ENCODE data around the gene CIDEB.

The CIDEB gene

DNA sequence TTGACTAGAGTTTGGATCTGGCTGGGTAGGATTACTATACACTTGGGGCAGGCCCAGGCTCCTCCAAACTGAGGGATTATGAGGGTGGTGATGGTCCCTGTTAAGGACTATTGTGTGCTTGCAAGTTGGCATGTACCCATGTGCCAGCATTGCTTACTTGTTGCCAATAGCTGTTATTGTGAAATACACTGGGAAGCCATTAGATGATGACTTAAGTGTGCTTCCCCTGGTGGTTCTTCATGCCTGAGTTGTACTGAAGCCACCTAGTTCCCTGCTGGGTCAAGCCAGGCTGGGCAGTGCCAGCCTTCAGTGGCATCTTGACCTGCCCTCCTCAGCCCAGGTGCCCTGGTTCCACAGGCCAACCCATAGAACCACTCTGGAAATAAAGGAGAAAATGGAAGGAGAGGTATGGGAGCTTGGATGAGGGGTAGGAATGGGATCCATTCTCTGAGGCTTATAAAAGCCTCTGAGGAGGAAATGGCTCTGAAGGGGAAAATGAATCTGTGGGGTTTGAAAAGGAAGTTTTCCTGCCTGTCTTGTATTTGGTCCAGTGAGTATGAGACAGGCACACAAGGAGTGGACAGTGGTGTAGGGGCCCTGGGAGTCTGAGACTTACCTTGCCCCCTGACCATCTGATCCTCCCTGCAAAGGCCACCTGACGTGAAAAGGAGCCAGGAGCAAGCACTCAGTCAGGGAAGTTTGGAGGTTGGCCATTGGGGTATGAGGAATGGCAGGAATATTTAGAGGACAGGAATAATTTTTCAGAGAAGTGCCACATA, 4.2 kb upstream of the CIDEB start:
- no peak for DNase-seq

DNA sequence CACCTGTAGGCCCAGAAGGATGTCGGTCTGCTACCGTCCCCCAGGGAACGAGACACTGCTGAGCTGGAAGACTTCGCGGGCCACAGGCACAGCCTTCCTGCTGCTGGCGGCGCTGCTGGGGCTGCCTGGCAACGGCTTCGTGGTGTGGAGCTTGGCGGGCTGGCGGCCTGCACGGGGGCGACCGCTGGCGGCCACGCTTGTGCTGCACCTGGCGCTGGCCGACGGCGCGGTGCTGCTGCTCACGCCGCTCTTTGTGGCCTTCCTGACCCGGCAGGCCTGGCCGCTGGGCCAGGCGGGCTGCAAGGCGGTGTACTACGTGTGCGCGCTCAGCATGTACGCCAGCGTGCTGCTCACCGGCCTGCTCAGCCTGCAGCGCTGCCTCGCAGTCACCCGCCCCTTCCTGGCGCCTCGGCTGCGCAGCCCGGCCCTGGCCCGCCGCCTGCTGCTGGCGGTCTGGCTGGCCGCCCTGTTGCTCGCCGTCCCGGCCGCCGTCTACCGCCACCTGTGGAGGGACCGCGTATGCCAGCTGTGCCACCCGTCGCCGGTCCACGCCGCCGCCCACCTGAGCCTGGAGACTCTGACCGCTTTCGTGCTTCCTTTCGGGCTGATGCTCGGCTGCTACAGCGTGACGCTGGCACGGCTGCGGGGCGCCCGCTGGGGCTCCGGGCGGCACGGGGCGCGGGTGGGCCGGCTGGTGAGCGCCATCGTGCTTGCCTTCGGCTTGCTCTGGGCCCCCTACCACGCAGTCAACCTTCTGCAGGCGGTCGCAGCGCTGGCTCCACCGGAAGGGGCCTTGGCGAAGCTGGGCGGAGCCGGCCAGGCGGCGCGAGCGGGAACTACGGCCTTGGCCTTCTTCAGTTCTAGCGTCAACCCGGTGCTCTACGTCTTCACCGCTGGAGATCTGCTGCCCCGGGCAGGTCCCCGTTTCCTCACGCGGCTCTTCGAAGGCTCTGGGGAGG, 3.1 kb upstream of the CIDEB start, which contains the start of gene LTB4R:
Gene LTB4R (plus strand): TSS at position 857 of the 959 bp plus-strand sequence. CDS start 4,150 bp downstream, outside the sequence.
- DNase-seq, result peak; percentile 61 to 66

DNA sequence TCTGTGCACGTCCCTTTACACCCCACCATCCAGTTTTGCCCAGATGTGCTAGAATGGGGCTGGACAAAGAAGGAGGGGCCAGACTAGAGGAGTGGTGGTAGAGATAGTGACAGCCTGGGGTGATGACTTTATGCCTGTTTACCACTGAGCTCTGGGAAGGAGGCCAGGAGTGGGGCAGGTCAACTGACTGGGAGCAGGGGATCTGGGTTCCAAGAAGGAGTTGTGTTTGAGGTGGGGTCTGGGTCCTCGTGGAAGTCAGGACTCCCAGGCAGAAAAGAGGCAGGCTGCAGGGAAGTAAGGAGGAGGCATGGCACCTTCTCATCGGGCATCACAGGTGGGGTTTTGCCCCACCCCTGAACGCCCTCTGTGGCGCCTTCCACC, 2.5 kb upstream of the CIDEB start:
- DNase-seq, result no peak

DNA sequence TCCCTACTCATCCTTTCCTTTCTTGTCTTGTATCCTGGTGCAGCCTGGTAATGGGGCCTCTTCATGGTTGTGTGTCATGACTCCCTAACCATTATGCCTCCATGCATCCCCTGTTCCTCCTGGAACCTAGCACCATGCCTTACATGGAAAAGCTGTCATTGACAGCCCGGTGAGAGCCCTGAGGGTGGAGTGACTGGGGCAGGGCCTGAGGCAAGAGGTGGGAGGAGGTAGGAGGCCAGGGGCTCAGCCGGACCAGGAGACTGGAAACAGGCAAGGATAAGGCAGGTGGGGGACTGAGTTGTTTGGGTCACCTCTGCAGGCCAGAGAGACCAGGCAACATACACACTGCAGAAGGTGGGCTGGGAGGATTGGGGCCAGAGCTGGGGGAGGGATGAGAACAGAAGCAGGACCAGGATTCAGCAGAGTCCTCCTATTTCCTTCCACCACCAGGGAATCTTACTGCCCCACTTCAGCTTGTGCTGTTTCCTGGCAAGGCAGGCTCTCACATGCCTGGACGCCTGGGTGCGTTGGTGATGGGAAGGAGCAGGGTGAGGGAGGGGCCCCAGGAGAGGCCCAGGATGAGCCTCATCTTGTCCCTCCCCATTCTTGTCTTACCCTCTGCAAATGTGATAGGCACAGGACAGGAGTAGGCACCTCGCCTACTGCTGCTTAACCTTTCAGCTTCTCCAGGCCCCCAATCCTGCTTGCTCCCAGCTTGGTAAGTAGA, 1.9 kb upstream of the CIDEB start, which contains the start of gene LTB4R2:
Gene LTB4R2 (plus strand): TSS at position 603 of the 727 bp plus-strand sequence. CDS start 525 bp downstream, outside the sequence.
- no peak for DNase-seq

DNA sequence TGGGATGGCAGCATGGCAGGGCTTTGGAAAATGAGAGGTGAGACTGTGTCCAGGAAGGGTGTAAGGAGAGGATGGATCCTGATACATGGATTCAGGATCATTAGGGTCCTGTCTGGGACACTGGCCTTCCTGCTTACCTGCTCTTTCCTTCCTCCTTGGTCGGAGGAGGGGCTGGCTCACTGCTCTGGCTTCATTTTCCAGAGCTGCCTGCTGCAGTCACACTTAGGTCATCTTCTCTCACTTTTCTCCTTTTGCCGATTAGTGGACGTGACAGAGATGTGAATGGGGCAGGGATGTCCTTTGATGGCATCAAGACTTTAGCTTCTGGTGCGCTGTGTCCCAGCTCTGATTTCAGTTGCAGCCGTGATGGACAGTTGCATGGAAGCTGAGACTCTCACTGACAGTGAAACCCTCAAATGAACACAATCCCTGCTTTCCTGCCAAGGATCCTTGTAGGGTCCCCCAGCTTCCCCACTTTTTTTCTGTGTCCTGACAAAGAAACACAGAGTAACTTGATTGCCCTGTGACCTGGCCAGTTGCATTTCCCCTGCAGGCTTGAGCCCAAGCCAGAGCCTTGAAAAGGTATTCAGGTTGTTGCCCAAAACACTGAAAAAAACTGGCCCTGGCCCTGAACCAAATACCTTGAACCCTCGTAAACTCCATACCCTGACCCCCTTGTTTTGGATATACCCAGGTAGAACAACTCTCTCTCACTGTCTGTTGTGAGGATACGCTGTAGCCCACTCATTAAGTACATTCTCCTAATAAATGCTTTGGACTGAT, 756 bp upstream of the CIDEB start:
- DNase-seq, result no peak

DNA sequence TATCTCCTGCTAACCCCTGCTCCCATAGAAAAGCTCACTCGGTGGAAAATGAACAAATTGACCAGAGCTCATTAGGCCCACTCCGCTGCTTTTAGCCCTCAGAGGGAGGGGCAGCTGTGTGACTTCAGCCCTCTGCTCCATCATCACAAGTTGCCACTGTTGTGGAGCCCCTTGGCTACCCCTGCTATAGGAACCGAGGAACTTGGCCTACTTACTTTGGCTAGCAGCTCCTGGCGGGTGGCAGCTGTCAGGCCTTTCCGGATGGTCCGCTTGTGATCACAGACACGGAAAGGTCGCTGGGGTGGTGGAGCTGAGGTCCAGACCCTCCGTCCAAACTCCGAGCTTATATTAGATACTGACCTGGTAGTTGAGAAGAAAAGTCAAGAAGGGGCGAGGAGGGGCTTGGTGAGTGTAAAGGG, 612 bp downstream of the CIDEB start:
- no peak for DNase-seq

DNA sequence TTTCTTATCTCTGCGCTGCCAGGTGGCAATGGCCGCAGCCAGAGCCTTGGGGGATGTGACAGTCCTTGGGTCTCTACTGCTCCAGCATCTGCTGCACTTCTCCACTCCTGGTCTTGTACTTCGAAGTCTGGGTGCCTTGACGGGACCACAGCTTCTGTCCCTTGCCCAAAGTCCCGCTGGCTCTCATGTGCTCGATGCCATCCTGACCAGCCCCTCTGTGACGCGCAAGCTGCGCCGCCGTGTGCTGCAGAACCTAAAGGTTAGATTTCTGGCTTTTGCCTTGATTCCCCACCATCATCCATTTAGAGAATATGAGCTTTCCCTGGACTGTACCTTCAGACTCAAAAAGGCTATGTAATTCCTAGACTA, 3.8 kb downstream of the CIDEB start:
- no peak for DNase-seq

DNA sequence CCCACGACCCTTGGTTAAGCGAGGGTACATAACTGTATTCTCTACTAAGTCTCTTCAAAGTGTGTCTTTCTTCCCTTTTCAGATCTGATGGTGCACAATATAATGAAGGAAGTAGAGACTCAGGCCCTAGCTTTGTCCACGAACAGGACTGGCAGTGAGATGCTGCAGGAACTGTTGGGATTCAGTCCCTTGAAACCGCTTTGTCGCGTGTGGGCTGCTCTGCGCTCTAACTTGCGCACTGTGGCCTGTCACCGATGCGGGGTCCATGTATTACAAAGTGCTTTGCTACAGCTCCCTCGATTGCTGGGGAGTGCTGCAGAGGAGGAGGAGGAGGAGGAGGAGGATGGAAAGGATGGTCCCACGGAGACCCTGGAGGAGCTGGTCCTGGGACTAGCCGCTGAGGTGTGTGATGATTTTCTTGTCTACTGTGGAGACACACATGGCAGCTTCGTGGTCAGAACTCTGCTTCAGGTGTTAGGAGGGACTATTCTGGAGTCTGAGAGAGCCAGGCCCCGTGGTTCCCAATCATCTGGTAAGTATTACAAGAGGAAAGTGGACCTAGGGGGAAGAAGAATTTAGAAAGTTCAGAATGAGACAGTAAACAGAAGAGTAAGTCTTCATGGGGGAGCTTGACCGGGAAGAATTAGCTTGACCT, 7.3 kb downstream of the CIDEB start:
- no peak for DNase-seq

DNA sequence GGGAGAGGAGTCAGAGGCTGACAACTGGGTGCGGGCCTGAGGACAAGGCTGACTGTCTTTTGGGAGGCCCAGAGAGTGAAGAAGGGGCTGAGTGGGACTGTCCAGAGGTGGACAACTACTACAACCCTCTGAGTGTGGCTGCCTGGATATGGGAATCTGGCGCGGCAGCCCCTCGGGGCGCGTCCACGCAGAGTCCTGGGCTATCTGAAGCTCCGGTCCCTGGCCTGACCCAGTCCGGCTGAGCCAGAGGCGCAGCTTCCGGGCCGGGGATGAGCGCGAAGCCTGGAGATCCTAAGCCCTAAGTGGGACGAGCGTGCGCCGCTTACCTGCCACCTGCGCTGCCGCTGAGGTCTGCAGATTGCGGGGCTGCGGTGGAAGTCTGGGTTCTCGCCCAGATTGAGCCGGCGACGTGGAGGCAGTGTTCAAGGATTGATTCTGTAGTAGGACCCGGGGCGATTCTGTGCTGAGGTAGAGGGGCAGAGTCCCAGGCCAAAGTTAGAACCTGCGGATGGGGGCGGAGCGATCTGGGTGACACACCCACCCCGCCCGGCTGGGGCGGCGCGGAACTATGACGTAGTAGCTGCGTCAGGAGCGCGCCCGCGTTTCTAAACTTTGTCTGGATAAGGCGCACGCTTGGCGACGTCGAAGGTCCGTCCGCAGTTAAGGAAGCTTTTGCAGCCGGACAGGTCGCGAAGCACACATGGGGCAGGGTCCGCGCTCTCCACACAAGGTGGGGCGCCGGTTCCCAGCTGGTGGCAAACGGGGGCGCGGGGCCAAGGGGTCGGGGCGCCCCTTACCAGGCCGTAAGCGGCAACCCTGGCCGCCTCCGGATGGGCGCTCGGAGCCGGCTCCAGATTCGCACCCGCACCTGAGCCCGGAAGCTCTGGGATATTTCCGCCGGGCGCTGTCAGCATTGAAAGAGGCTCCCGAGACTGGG, 8.3 kb downstream of the CIDEB start, which contains the start of the genes DHRS1 and NOP9:
Gene DHRS1 (minus strand): TSS at position 526 of the 937 bp plus-strand sequence. CDS start 674 bp downstream, outside the sequence.
Gene NOP9 (plus strand): TSS at position 596 of the 937 bp plus-strand sequence. CDS start 105 bp downstream, at position 701.
- DNase-seq, result peak; percentile 73 to 85

DNA sequence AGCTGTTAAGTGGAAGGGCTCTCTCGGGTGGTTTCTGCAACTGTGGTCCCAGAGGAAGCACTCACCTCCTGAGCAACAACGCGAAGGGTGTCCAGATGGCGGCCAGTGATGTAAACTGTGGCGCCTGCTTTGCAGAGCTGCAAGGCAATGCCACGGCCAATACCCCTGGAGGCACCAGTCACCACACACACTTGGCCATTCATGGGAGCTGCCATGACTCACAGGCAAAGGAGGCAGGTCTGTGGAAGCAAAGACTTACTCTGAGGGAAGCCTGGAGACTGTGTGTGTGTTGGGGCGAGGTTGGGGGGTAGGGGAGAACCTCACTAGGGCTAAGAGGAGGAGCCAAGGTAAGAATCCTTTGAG, 8.9 kb downstream of the CIDEB start:
- DNase-seq, result no peak

DNA sequence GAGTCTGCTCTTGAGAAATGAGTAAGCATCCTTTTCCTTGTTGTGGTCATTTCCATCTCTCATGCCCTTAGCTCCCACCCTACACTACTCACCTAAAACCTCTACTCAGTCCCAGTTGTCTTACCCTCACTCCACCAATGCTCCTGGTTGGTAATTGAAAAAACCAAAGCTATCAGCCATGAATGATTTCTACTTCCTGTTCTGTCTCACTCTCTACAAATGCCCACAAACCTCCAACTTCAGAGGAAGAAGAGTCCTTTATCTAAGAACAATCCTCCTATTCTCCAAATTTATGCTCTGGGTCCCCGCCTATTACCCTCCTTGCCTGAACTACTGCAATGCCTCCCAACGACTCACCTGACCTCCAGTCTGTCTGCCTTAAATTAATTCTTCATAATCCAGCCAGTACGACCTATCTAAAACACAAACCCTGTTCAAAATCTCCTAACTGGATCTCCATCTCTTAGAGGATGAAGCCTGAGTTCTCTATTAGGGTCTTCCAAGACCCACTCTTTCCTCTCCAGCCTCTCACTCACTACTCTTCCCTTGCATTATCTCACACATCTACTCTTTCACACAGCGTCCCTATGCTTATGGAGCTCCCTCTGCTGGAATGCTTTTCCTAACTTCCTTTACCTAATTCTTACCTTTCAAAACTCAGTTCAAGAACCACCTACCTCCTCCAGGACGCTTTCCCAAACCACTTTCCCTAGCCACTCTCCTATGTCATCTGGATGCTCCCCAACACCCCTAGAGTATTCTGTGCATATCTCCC, 10.4 kb downstream of the CIDEB start:
- DNase-seq, result no peak

DNA sequence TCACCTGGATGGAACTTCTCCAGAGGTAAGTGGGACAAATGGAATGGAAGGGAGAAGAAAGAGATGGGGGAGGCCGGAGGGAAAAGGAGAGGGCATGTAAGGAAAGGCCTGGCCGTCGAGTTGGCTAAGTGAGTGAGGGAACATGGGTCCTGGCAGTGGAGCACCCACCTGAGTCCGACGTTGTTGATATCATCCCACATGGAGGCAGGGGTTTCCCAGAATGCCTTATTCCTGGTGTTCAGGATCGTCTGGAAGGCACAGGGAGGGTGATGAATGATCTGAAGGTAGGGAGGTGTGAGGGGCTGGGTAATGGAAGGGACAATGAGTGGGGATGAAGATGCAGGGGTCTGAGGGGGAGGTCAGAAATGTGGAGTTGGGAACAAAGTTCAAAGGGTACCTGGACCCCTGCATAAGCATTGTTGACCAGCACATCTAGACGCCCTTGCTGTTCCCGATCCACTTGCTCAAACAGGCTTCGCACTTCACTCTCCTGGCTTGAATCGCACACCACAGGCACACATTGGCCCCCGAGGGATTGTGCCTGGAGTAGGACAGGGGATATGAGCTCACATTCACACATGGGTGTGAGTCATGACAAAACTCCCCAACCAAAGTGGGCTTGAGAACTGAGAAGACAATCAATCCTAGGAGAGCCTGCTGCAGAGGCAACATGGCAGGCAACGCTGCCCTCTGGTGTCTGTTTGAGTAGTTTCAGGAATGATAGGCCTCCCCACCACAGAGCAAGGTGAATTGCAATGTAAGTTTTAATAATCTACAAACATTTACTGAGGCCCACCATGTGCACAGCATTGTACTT, 11.2 kb downstream of the CIDEB start:
- peak in 1 of 2 experiments; percentile 10 for DNase-seq

DNA sequence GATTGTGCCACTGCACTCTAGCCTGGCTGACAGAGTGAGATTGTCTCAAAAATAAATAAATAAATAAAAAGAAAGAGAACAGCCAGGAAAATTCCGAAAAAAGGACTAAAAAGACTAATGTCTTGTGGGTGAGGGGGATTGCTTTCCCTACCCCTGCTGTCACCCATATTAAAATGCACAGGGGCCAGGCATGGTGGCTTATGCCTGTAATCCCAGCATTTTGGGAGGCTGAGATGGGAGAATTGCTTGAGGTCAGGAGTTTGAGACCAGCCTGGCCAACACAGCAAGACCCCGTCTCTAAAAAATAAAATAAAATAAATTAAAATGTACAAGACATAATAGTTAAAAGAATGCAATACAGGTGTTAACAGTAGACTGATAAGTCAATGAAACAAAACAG, 14.3 kb downstream of the CIDEB start:
- no peak for DNase-seq

DNA sequence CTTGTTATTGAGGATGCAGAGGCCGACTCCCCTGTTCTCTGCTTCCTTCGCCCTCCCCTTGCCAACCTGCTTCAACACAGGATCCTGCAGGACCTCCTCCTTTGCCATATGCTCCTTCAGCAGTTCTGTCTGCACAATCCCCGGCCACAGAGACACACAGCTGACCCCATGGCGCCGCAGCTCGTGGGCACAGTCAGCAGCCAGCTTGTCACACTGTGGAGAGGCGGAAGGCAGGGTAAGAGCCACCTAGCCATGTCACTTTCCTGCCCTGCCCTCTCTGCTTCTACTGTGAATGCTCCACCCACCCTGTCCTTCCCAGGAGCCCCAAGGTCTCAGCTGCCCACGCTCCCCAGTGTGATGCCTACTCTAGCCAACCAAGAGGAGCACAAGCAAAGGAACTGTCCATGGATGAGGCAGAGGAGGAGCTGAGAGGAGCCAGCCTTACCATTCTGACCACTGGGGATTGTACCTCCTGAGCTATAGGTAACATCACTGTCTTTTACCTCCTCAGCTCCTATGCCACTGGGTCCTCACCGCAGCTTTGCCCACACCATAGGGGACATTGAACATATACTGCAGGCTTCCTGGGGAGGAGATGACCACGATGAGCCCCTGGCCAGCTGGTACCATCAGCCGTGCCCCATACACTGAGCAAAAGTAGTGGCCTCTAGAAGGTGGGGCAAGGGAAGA, 15.5 kb downstream of the CIDEB start:
- DNase-seq, result no peak

DNA sequence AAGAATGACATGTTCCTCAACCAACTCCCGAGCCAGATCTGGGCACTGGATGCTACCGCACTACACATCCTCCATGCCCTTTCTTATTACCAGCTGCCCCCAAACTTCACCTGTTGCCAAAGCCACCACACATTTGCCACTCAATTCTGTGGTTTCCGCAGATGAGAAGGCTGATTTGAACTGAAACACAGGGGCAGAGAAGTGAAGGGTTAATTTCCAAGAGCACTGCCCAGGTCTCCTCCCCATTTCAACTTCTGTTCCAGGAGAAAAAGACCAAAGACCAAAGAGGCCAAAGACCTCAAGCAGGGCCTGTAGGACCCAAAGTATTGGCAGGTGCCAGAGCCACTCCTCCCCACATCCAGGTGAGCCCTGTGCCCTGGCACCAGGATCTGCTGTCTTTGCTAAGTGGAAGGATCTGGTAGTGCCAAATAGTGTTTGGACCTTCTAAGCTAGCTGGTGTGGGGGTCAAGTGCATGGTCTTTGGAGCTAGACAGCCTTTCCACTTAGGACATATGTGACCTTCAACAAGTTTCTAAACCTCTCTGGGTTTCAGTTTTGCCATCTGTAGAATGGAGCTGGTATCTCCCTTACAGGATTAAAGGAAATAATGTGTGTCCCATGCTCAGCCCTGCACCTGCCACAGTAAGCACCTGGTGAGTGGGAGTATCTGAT, 16.2 kb downstream of the CIDEB start:
- DNase-seq, result no peak

DNA sequence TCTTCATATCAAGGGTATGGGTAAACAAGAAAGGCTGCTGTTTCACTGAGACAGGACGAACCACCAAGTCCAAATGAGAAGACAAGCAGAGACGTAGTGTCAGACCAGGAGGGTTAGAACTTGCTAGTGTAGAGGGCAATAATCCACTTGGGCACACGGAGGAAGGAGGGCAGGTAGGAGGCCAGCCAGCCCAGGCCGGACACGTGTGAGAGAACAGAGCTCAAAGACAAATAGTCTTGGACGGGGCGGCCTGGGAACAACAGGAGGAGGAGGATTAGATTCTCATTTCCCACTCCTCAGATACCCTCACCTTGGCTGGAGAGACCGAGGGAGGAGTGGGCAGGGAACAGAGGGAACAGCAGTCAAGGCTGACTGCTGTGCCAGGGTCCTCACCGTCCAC, 17.0 kb downstream of the CIDEB start:
- DNase-seq, result no peak

DNA sequence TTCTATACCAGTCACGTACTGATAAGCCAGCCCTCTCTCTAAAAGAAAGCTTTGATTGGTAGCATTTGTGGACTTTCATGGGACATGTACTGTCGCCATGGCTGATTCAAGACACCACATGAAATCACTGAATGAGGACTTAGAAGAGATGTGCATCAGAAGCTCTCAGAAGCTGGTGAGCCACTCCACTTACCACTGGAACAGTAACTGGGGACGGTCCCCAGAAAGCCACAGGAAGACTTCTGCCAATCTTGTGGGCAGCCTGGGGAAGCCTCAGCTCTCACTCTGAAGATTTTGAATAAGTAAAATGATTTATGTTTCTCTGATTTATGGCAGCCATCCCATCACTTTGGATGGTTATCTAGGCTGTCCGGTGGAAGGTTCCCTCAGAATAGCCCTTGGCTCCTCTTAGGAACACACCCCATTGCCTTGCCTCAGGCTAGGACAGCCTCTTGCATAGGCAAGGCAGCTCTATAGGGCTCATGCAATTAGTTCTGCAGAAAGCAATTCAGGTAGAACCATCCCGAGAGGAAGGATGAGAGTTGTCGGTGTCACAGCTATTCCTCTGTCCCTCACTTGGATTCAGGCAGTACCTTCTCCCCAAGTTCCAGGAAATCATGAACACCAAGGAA, 18.0 kb downstream of the CIDEB start:
- no peak for DNase-seq

All from NCI-H187 (cell line).